Breast epithelium (tissue), 4 donors: ENCODE results near the gene MTHFD2L. TPM values are rescaled to one million over a fixed set of nuclear protein-coding genes. Genes with fewer than 3 reads are reported as not detected.

Source experiments
- DNase-seq, 2 donors: peaks; one replicate each; pipeline ENCODE4 v3.0.0-alpha.2; 2019; ENCODE audit warnings: low spot score in 2 of 2
- H3K27ac ChIP-seq, 2 donors: fragments of 200-600 bp; sonication (generic) in 1 of 2; one replicate each; pipeline ENCODE4 v1.5.1; 2016 to 2019; ENCODE audit warnings: mild to moderate bottlenecking in 1 of 2
- H3K27me3 ChIP-seq, 2 donors: fragments of 200-600 bp; sonication (generic) in 1 of 2; one replicate each; pipeline versions ENCODE4 v1.5.1 to v1.6.0; 2017 to 2019; ENCODE audit warnings: control low read depth in 1 of 2, mild to moderate bottlenecking in 1 of 2
- H3K36me3 ChIP-seq: fragments of 200-600 bp; one replicate; pipeline ENCODE4 v1.5.1; 2019
- H3K4me1 ChIP-seq, 2 donors: fragments of 200-600 bp; sonication (generic); one replicate each; pipeline ENCODE4 v1.5.1; 2016 to 2019; ENCODE audit warnings: control low read depth in 1 of 2
- H3K4me3 ChIP-seq, 3 donors: fragments of 200-600 bp; sonication (generic); 1 replicate in 2 of 3; 2 replicates in 1 of 3; pipeline ENCODE4 v1.5.1; 2016 to 2019; ENCODE audit warnings: mild to moderate bottlenecking in 3 of 3, moderate library complexity in 2 of 3
- H3K9me3 ChIP-seq, 2 donors: fragments of 200-600 bp; sonication (generic) in 1 of 2; one replicate each; pipeline ENCODE4 v1.5.1; 2016 to 2019; ENCODE audit warnings: control low read depth in 1 of 2
- POLR2A ChIP-seq: fragments of 450-650 bp; IDR thresholded peaks from one replicate; pipeline ENCODE4 v1.6.1; 2016; ENCODE audit warnings: antibody characterized with exemption, mild to moderate bottlenecking, moderate library complexity
- POLR2AphosphoS5 ChIP-seq, 3 donors: sonication (generic); formaldehyde crosslinking; IDR thresholded peaks; one replicate each; pipeline ENCODE4 v1.6.1; 2017; ENCODE audit warnings: antibody characterized with exemption in 3 of 3
- intact Hi-C: fragments of 100-400 bp; cut with DNase I; formaldehyde crosslinking; loops from one replicate; pipeline ENCODE4 v1.15.1; 2023; ENCODE audit warnings: low total_unique reads
- total RNA-seq, 3 donors: library from RNA; depleted of rRNA; stranded (reverse); fragments of >200 nt; gene quantifications; one replicate each; pipeline ENCODE4 v1.1.0, GENCODE V29; 2016
- TF ChIP-seq, protein P1 (sequence below), 3 donors: fragments of 450-650 bp; IDR thresholded peaks; one replicate each; pipeline ENCODE4 v1.5.1; 2016 to 2017; ENCODE audit warnings: antibody characterized with exemption in 3 of 3, mild to moderate bottlenecking in 3 of 3, moderate library complexity in 3 of 3

MTHFD2L gene
- total RNA-seq, 3 donors from 2014 or later, result 20.5 to 48.1 (median 29.2) TPM

DNA sequence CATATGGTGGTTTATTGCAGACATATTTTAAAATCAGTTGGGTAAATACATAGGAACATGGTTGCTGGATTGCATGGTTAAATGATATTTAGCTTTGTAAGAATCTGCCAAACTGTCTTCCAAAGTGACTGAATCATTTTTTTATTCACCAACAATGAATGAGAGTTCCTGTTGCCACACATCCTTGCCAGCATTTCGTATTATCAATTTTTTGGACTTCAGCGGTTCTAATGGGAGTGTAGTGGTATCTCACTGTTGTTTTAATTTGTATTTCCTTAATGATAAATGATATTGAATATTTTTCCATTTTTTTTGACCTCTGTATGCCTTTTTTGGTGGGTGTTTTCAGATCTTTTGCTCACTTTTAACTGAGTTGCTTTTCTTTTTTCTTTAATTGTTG, 1.4 kb upstream of the MTHFD2L start:
- TF ChIP-seq POLR2A (no peak), POLR2AphosphoS5 (IDR thresholded peaks at IDR 0.05) (no peak)
- TF ChIP-seq, protein P1, sequence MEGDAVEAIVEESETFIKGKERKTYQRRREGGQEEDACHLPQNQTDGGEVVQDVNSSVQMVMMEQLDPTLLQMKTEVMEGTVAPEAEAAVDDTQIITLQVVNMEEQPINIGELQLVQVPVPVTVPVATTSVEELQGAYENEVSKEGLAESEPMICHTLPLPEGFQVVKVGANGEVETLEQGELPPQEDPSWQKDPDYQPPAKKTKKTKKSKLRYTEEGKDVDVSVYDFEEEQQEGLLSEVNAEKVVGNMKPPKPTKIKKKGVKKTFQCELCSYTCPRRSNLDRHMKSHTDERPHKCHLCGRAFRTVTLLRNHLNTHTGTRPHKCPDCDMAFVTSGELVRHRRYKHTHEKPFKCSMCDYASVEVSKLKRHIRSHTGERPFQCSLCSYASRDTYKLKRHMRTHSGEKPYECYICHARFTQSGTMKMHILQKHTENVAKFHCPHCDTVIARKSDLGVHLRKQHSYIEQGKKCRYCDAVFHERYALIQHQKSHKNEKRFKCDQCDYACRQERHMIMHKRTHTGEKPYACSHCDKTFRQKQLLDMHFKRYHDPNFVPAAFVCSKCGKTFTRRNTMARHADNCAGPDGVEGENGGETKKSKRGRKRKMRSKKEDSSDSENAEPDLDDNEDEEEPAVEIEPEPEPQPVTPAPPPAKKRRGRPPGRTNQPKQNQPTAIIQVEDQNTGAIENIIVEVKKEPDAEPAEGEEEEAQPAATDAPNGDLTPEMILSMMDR (IDR thresholded peaks at IDR 0.05), result no peak
- DNase-seq, result no peak
- Histone ChIP-seq H3K4me3 (no peak overlapping the region), H3K36me3 (no peaks in the 10 kb centered on the region), H3K27ac (no peak overlapping the region), H3K9me3 (no peaks in the 10 kb centered on the region), H3K4me1 (no peaks in the 10 kb centered on the region), H3K27me3 (no peaks in the 10 kb centered on the region)
- intact Hi-C loops, result no loop called here

DNA sequence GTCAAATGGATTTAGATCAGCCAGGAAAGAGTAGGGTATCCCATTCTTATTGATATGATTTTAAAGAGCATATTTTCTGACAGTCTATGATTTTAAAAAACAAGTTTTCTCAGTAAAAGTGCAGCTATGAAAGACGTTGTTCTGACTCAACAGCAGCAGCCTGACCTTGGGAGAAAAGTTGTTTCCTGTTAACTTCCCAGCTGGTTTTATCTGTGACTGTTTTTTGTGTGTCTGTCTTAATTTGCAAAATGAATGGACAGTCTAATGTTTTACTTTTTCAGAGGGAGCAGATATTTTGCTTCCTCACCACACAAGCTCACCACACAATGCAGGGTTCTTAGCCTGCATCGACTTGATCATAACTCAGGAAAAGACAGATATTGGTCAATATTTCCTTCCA, 764 bp upstream of the MTHFD2L start:
- Histone ChIP-seq H3K36me3 (no peaks in the 10 kb centered on the region), H3K9me3 (no peaks in the 10 kb centered on the region), H3K4me1 (no peaks in the 10 kb centered on the region), H3K4me3 (peak overlapping the region; percentile 67 to 91 (median 68)), H3K27ac (peak overlapping the region; percentile 92 to 97), H3K27me3 (no peaks in the 10 kb centered on the region)
- intact Hi-C loops, result no loop called here
- no peak for DNase-seq
- TF ChIP-seq, protein P1 (IDR thresholded peaks at IDR 0.05), result no peak
- TF ChIP-seq POLR2A, result no peak
- no peak for TF ChIP-seq POLR2AphosphoS5 (IDR thresholded peaks at IDR 0.05)

DNA sequence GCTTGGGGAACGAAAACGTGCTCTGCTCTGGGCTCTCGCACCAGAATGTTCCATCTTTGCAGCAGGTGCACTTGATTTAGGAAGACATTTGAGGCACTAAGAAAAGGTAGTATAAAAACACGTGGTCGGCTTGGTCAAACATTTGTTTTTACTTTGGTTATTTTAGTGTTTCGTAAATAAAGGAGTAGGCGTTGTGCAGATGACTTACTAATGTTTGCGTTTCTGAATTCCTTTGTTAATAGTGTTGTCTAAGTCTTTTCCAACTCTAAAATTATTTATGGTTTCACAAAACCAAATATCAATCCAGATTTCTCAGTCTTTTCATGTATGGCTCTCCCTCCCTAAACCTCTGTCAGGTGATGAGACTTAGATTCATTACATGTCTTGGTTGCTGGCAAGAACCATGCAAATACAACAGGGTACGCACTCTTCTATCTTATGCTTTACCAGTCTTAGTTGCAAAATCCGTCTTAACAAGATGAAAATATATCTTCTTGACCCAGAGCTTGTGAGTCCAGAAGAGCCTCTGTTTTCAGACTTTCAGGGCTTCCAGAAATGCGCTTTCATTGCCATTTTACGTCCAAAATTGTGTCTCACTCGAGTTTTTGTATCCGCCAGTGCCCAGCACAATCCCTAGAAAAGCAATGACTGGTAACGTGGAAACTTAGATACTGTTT, 686 bp downstream of the MTHFD2L start:
- Histone ChIP-seq H3K4me1 (no peaks in the 10 kb centered on the region), H3K27me3 (no peaks in the 10 kb centered on the region), H3K27ac (peak overlapping the region; percentile 92 to 97), H3K9me3 (no peaks in the 10 kb centered on the region), H3K36me3 (no peaks in the 10 kb centered on the region), H3K4me3 (peak overlapping the region; percentile 67 to 91 (median 68))
- TF ChIP-seq, protein P1 (IDR thresholded peaks at IDR 0.05), result no peak
- no peak for TF ChIP-seq POLR2A
- no peak for TF ChIP-seq POLR2AphosphoS5 (IDR thresholded peaks at IDR 0.05)
- no peak for DNase-seq
- intact Hi-C loops, result no loop called here

DNA sequence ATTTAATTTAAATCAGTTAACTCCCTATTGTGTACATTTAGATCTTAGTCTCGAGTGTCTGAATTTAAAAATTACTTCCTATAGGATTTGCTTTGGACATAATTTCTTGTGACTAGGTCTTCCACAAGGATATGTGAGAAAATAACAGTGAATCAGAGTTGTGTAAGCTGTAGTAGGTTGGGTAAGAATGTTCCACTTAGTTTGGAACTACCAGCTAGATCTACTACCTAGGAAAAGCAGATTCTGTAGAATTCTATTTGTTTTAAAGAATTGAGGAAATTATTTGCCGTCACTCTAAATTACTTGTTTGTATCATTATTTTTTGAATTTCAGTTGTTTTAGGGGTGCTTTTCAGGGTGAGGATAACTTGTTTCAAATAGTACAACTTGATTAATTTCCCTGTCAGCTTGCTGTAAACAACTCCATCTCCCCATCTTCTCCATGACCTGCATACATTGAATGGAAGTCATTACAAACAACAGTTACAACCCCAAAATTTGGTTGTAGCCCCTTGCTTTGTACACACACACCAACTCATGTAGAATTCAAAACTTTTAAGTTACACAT, 1.3 kb downstream of the MTHFD2L start:
- no peaks in the 10 kb centered on the region for H3K27me3 ChIP-seq
- TF ChIP-seq, protein P1 (IDR thresholded peaks at IDR 0.05), result no peak
- no peak for TF ChIP-seq POLR2A
- no peak for TF ChIP-seq POLR2AphosphoS5 (IDR thresholded peaks at IDR 0.05)
- DNase-seq, result no peak
- no peaks in the 10 kb centered on the region for H3K36me3 ChIP-seq
- H3K4me3 ChIP-seq, result peak overlapping the region in 2 of 3 donors; percentile 67 to 91
- intact Hi-C loops, result no loop called here
- H3K9me3 ChIP-seq, result no peaks in the 10 kb centered on the region
- H3K27ac ChIP-seq, result peak overlapping the region; percentile 92 to 97
- H3K4me1 ChIP-seq, result no peaks in the 10 kb centered on the region

DNA sequence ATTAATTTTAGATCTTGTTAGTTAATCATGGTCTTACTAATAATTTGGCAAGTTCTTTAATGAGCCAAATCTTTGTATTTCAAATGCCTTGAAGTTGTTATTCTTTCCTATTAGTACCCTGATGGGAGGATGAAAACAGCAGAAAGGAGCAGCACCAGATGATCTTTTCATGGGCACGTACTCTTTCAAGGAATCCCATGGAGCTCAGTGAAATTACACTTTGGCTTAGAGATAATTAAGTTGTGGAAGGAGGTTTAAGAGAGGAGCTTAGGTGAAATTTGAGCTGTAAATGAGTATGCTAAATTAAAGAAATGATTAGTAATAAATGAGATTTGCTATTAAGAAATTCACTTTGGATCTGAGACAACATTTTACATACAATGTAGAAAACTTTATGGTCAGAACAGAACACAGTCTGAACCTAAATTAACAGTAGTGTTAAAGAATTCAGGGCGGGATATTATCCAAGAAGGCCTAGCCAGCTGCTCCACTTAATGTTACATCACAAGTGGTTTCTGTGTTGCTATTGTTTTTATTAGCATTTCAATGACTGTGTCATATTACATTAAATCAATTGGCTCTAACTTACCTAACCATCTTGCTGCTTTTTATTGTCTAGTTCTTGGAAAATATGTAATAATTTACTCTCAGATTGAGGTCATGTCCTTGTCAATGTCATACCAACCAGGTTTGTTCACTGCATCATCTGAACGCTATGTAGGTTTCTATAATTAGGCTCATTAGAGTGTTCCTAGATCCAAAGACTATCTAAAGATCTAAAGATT, 3.9 kb downstream of the MTHFD2L start:
- no peaks in the 10 kb centered on the region for H3K4me1 ChIP-seq
- H3K36me3 ChIP-seq, result no peaks in the 10 kb centered on the region
- DNase-seq, result no peak
- TF ChIP-seq POLR2AphosphoS5 (IDR thresholded peaks at IDR 0.05), result no peak
- no peak for TF ChIP-seq POLR2A
- TF ChIP-seq, protein P1 (IDR thresholded peaks at IDR 0.05), result no peak
- H3K9me3 ChIP-seq, result no peaks in the 10 kb centered on the region
- H3K27me3 ChIP-seq, result no peaks in the 10 kb centered on the region
- no peak overlapping the region for H3K4me3 ChIP-seq
- intact Hi-C loops, result no loop called here
- H3K27ac ChIP-seq, result no peak overlapping the region
